ENCODE results near the gene TSGA10IP. TPM values are rescaled to one million over a fixed set of nuclear protein-coding genes. Genes with fewer than 3 reads are reported as not detected.

Gene TSGA10IP
- total RNA-seq, 3 donors from 2014 or later: not detected

- Histone ChIP-seq H3K4me1 (no peaks in the 10 kb centered on the region), H3K27me3 (no peaks in the 10 kb centered on the region), H3K9me3 (no peaks in the 10 kb centered on the region), H3K4me3 (no peak overlapping the region), H3K36me3 (no peaks in the 10 kb centered on the region), H3K27ac (no peak overlapping the region)
- DNase-seq (ENCODE audit: low spot score in 2 of 2): no peak
- TF ChIP-seq POLR2AphosphoS5 (IDR thresholded peaks at IDR 0.05): no peak
- no peak for TF ChIP-seq CTCF (IDR thresholded peaks at IDR 0.05)
- TF ChIP-seq POLR2A (IDR thresholded peaks at IDR 0.05): no peak
- intact Hi-C loops (cut with DNase I; ENCODE audit: low total_unique reads): no loop called here
Measured at GRCh38 chr11:65975771-65976170, 30.5 kb downstream of the TSGA10IP start.

- Histone ChIP-seq H3K4me1 (no peaks in the 10 kb centered on the region), H3K27ac (no peak overlapping the region), H3K9me3 (no peaks in the 10 kb centered on the region), H3K4me3 (no peak overlapping the region), H3K27me3 (no peaks in the 10 kb centered on the region), H3K36me3 (no peaks in the 10 kb centered on the region)
- DNase-seq (ENCODE audit: low spot score in 2 of 2): no peak
- TF ChIP-seq POLR2AphosphoS5 (IDR thresholded peaks at IDR 0.05) (no peak), CTCF (IDR thresholded peaks at IDR 0.05) (no peak), POLR2A (IDR thresholded peaks at IDR 0.05) (no peak)
- intact Hi-C loops (cut with DNase I; ENCODE audit: low total_unique reads): no loop called here
Measured at GRCh38 chr11:65976216-65977176, 31.2 kb downstream of the TSGA10IP start.

- Histone ChIP-seq H3K27ac (no peak overlapping the region), H3K36me3 (no peaks in the 10 kb centered on the region), H3K4me1 (no peaks in the 10 kb centered on the region), H3K27me3 (no peaks in the 10 kb centered on the region), H3K4me3 (no peak overlapping the region), H3K9me3 (no peaks in the 10 kb centered on the region)
- intact Hi-C loops (cut with DNase I; ENCODE audit: low total_unique reads): no loop called here
- no peak for DNase-seq (ENCODE audit: low spot score in 2 of 2)
- TF ChIP-seq POLR2A (IDR thresholded peaks at IDR 0.05): no peak
Measured at GRCh38 chr11:65977621-65978390, 32.5 kb downstream of the TSGA10IP start.

GRCh38 chr11:65978391-65979238 is 33.3 kb downstream of the TSGA10IP start:
- DNase-seq (ENCODE audit: low spot score in 2 of 2): no peak
- Histone ChIP-seq H3K36me3 (no peaks in the 10 kb centered on the region), H3K27me3 (no peaks in the 10 kb centered on the region), H3K27ac (no peak overlapping the region), H3K4me1 (no peaks in the 10 kb centered on the region), H3K9me3 (no peaks in the 10 kb centered on the region), H3K4me3 (no peak overlapping the region)
- no peak for TF ChIP-seq POLR2A (IDR thresholded peaks at IDR 0.05)
- no peak for TF ChIP-seq POLR2AphosphoS5 (IDR thresholded peaks at IDR 0.05)
- no peak for TF ChIP-seq CTCF (IDR thresholded peaks at IDR 0.05)
- intact Hi-C loops (cut with DNase I; ENCODE audit: low total_unique reads): no loop called here

- no peaks in the 10 kb centered on the region for H3K9me3 ChIP-seq
- intact Hi-C loops (cut with DNase I; ENCODE audit: low total_unique reads): no loop called here
- no peak for DNase-seq (ENCODE audit: low spot score in 2 of 2)
- H3K4me1 ChIP-seq: no peaks in the 10 kb centered on the region
- no peak overlapping the region for H3K27ac ChIP-seq
- H3K36me3 ChIP-seq: no peaks in the 10 kb centered on the region
- no peak overlapping the region for H3K4me3 ChIP-seq
- no peak for TF ChIP-seq POLR2A (IDR thresholded peaks at IDR 0.05)
- no peak for TF ChIP-seq CTCF (IDR thresholded peaks at IDR 0.05)
- TF ChIP-seq POLR2AphosphoS5 (IDR thresholded peaks at IDR 0.05): no peak
- no peaks in the 10 kb centered on the region for H3K27me3 ChIP-seq
Measured at GRCh38 chr11:65979261-65979759, 34.0 kb downstream of the TSGA10IP start.

Measured in breast epithelium (tissue), 4 donors.